AG04450 (cell line): Measurements from ENCODE around the gene ISL2. TPM values are rescaled to one million over a fixed set of nuclear protein-coding genes. Genes with fewer than 3 reads are reported as not detected.

Experiments
- CTCF ChIA-PET: fragments of 300-600, 350-600 bp; formaldehyde crosslinking; extraction: SDS; loops from one replicate; lab custom pipeline; 2022; ENCODE audit warnings: antibody characterized with exemption, inconsistent platforms; lab: Charles Lee
- POLR2A ChIA-PET: fragments of 350-600 bp; formaldehyde crosslinking; extraction: SDS; loops from one replicate; lab custom pipeline; 2021; ENCODE audit warnings: antibody characterized with exemption, inconsistent platforms; lab: Yijun Ruan, JAX
- DNase-seq: peaks from one replicate; pipeline ENCODE4 v3.0.0-alpha.2; 2011; ENCODE audit warnings: low read depth, low spot score
- H3K27ac ChIP-seq: one replicate; pipeline ENCODE4 v1.5.1; 2012; ENCODE audit warnings: low read depth, low read length, control low read depth
- H3K27me3 ChIP-seq: one replicate; pipeline ENCODE4 v1.6.0; 2012; ENCODE audit warnings: low read length; ENCODE audit not compliant: control insufficient read depth, insufficient read depth
- H3K4me3 ChIP-seq: 2 replicates; pipeline ENCODE4 v1.5.1; 2011; ENCODE audit warnings: mild to moderate bottlenecking, low read depth, low read length, control low read depth
- H3K9me3 ChIP-seq: 2 replicates; pipeline ENCODE4 v1.5.1; 2012; ENCODE audit warnings: low read length; ENCODE audit not compliant: control insufficient read depth, insufficient read depth
- CTCF ChIP-seq: IDR thresholded peaks from 2 replicates; pipeline ENCODE4 v1.5.1; 2011; ENCODE audit warnings: low read depth, low read length, control low read depth, inconsistent platforms
- polyA plus RNA-seq: library from polyadenylated mRNA; depleted of rRNA; stranded (reverse); fragments of >200 nt; gene quantifications from 2 replicates; pipeline ENCODE4 v1.2.3, GENCODE V29; 2011

ISL2 gene
- polyA plus RNA-seq, 1 experiment = 0.83 TPM

- Histone ChIP-seq H3K9me3 (no peaks in the 10 kb centered on the region; the same call in 1 of the 2 replicates), H3K27me3 (peaks cover 26% of the 10 kb centered on the region), H3K27ac (no peak overlapping the region), H3K4me3 (no peak overlapping the region)
- peak; percentile 34; the same call in 1 of the 2 replicates for TF ChIP-seq CTCF
- no peak for DNase-seq
- POLR2A ChIA-PET = interaction anchor here (0.7 kb wide), 1 partner anchor 134 kb away, joined by 3 read pairs; no protein-coding TSS in a partner anchor
- CTCF ChIA-PET = interaction anchor here (1.5 to 2.1 kb wide), 2 partner anchors 98 to 150 kb away, joined by 5 to 6 read pairs; no protein-coding TSS in a partner anchor
These were observed 2.7 kb upstream of the ISL2 start for GRCh38 chr15:76333720-76334437.

GRCh38 chr15:76334438-76335306 lies 1.9 kb upstream of the ISL2 start:
- no peak for DNase-seq
- peaks cover 5% of the 10 kb centered on the region for H3K9me3 ChIP-seq
- H3K27me3 ChIP-seq = peaks cover 34% of the 10 kb centered on the region
- CTCF ChIA-PET = interaction anchor here (1.5 to 2.1 kb wide), 3 partner anchors 99 to 150 kb away, joined by 5 to 8 read pairs (median 6); no protein-coding TSS in a partner anchor
- POLR2A ChIA-PET = interaction anchor here (0.6 to 0.7 kb wide), 2 partner anchors 135 to 238 kb away, joined by 3 to 6 read pairs; no protein-coding TSS in a partner anchor
- TF ChIP-seq CTCF = no peak
- no peak overlapping the region for H3K4me3 ChIP-seq
- H3K27ac ChIP-seq = no peak overlapping the region

GRCh38 chr15:76335307-76336253 lies 993 bp upstream of the ISL2 start:
- POLR2A ChIA-PET = interaction anchor here (0.6 to 2.0 kb wide), 8 partner anchors 10 to 237 kb away, joined by 3 to 10 read pairs (median 5); partner anchors contain the start of gene ETFA
- no peak for TF ChIP-seq CTCF
- Histone ChIP-seq H3K4me3 (peak overlapping the region; percentile 63), H3K27ac (peak overlapping the region; percentile 97), H3K27me3 (peaks cover 42% of the 10 kb centered on the region), H3K9me3 (peaks cover 13% of the 10 kb centered on the region)
- CTCF ChIA-PET = interaction anchor here (0.6 to 1.8 kb wide), 6 partner anchors 49 to 532 kb away, joined by 4 to 8 read pairs (median 6); no protein-coding TSS in a partner anchor
- DNase-seq = no peak

- ChIA-PET CTCF (interaction anchor here (1.0 to 1.6 kb wide), 3 partner anchors 51 to 188 kb away, joined by 4 to 5 read pairs (median 4); no protein-coding TSS in a partner anchor), POLR2A (interaction anchor here (0.6 to 2.0 kb wide), 5 partner anchors 10 to 228 kb away, joined by 3 to 10 read pairs (median 6); partner anchors contain the start of gene ETFA)
- Histone ChIP-seq H3K4me3 (peak overlapping the region; percentile 63), H3K9me3 (peaks cover 27% of the 10 kb centered on the region), H3K27ac (peak overlapping the region; percentile 61), H3K27me3 (peaks cover 56% of the 10 kb centered on the region)
- DNase-seq = no peak
- TF ChIP-seq CTCF = no peak
These were observed 604 bp downstream of the ISL2 start for GRCh38 chr15:76337059-76337695.
